Inferior parietal cortex (tissue), 1 donor: ENCODE measurements around the gene CASD1.

ENCODE experiments used
- DNase-seq: peaks from one replicate; pipeline ENCODE4 v3.0.0-alpha.2; 2016; ENCODE audit errors: extremely low spot score

The CASD1 gene

DNA sequence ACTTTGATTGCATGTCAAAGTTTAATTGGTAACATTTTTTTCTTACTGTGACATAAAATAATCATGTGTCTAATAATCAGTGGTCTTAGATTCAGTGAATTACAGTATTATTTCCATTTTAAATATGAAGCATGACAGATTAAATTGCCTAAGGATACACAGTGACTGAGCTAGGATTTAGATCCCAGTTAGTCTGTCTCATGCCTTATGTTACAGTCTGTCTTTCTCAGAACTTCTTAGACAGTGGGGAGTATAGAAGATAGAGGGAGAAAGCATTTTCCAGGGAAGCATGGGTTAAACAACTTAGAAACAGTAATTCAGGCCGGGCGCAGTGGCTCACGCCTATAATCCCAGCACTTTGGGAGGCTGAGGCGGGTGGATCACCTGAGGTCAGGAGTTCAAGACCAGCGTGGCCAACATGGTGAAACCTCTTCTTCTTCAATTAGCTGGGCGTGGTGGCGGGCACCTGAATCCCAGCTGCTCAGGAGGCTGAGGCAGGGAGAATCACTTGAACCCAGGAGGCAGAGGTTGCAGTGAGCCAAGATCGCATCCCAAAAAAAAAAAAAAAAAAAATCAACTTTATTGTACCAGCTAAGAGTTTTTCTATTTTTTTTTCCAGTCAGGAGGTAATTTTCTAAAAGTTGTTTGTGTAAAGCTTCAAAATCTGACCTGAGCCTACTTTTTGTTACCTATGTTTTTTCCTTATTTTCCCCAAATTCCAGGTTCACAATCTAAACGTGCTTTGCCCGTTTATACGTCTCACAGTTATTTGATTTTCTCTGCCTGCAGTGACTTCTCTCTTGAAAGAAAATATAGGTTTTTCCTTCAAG is 3.3 kb downstream of the CASD1 start:
- DNase-seq: no peak

DNA sequence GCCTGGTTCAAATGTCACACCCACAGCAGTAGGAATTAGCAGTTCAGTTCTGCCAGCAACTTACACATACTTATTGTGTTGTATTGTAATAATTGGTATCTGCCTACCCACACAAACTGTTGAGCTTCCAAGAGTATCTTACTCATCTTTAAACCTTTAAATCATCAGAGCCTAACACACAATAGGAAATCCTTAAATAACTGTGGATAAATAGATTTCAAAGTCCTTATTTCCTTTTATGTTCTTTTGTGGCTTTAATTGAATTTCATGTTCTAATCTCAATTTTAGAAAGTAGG is 3.9 kb downstream of the CASD1 start:
- DNase-seq: no peak

DNA sequence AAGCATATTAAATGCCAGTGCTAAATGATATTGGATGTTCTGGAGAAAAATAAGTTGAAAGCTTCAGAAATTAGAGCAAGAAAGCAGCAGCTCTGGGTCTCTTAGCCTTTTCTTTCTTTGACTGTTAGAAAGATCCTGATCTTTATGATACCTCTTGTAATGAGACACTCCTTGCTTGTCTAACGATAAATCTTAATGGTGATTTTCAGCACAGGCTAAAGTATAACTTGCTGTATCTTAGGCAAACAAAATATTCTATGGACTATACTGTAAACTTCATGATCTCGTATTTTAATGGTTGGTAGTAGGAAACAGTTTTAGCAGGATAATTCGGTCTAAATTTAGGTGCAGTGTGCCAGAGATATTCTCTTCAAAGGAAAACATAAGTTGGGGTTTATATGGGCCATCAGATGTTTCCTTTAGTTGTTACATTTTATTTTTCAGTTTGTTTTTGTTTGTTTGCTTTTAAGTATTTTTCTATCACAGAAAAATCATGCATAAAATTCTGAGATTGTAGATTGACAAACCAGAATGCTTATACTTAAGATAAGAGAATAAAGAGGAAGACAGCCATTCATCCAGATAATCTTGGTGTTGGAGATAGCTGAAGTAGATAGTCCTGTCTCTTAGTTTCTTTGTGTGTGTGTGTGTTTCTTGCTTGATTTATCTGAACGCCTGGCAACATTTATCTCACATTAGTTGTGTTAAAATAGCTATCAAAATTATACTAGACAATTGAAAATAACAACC is 4.7 kb downstream of the CASD1 start:
- peak; percentile 29 for DNase-seq

DNA sequence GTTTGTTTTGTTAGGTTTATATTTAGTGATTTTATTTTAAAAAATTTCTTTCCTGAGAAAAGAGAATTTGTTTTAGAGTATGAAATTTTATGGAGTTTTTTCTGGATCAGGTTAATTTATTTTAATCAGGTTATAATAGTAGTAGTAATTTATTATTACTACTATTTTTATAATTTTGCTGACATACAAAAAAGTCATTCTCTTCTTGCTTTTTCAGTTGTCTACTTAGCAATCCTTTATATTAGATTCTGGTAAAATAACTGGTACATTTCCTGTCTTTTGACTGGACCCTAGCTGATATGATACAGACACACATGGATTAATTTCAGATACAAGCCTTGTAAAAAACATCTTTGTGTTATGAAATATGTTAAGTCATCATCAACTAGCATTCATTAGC is 5.3 kb downstream of the CASD1 start:
- DNase-seq: no peak

DNA sequence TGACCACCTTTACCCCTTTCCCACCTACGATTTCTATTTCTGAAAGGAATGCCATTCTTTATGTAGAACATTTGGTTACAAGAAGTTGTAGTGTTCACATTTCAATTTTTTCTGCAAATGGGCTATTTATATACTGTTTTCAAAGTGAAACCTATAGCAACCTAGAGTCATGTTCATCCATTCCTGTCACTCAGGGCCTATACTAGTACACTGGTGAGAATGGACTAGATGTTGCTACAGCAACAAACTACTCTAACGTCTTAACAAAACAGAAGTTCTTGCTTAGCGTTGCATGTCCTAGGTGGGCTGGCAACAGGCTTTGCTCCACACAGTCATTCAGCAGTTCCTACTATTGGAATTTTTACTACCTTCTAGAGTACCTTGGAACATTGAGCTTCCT is 16.3 kb downstream of the CASD1 start:
- DNase-seq: no peak

DNA sequence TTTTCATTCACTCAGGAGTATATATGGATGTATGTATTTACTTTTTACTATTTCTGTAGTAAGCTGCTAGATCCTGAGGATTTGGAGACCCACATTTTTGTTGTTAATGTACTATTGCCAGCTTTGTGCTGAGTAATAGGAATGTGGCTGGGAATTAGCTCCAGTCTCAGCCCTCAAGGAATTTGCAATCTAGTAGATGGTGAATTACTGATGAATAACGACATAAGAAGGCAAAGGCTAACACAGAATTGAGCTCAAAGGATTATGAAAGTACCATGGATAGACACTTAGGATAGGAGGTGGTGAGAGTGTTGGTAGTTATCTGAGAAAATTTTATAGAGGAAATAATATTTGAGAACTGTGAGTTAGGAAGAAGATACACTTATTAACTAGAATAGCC is 19.9 kb downstream of the CASD1 start:
- DNase-seq: no peak

DNA sequence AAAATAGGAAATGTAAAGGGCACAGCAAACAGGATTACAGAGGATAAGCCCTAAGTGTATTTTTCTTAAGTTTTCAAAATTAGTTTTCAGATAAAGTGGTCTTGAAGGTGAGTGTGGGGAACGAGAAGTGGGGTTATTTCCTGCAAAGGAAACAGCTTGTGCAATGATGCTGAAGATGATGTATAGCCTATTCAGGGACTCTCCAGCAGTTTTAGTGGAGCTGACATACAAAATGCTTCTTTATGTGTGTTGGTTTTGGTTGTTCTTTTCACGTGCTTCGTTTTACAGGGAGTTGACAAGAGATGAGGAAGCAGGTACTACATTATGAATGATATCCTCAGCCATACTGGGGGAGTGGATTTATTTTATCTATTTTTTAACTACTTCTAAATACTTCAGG is 20.5 kb downstream of the CASD1 start:
- DNase-seq: no peak

DNA sequence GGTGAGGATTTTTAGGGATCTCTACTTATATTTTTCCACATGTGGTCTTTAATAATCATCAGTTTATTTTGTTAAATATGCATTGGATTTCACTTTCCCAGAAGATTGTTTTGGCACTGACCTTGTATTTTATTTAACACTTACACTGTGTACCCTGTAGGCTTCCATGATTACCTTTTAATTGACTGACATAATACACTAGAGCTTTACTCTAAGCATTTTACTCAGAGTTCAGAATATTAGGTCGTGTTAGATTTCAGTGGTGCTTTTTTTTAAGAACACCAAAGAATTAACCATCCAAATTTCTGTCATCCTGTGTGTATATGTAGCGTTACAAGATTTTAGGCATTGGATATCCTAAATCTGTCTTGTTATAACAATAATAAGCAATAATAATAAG is 23.1 kb downstream of the CASD1 start:
- DNase-seq: no peak

DNA sequence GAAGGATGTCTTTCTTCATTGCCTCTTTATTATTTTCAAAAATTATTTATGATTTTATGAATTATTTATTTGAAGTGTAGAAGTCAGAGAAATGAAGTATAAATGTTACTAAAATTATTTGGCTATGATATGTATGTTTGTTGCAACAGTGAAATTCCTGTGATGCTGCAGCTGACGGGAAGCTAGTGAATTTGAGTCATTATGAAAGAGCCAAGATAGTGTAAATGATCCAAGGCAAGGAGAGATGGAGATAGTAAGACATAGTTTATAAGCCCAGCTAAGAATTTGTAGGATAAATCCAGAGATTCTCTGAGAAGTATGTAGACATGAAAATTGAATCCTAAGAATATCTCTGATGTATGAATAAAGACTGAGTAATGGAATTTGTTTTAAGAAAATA is 30.8 kb downstream of the CASD1 start:
- DNase-seq: no peak

DNA sequence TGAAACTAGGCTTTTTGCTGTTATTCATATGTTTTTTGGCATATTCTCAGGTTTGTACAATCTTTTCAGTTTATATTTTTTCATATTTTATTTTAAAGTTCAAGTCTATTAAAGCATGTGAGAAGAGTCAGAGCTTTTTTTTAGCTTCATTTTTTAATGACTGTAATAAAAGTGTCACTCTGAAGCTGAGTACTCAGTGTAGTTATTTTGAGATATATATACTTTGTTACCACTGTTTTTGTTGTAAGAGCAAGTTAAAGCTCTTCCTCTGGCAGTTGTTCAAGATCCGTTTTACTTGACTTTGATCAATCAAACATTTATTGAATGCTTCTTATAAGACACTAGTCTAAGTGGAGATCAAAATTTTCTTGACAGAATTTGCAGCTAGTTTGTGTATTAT is 37.5 kb downstream of the CASD1 start:
- no peak for DNase-seq

DNA sequence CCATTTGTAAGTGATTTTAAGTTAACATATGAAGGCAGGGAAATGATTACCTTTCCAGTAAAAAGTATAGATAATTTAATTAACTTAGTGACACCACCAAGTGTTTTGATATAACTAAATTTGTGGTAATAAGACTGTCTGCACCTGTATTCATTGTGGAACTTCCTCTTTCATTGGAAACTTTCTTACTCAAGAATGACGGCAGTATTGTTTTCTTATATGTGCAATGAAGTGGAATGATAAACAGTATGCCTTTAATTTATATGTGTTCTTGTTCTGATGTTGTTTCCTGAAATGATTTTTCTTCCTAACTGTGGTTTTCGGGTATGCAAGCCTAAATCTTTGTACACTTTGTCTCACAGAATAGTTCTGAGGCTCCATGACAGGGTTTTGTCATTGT is 46.4 kb downstream of the CASD1 start:
- no peak for DNase-seq

DNA sequence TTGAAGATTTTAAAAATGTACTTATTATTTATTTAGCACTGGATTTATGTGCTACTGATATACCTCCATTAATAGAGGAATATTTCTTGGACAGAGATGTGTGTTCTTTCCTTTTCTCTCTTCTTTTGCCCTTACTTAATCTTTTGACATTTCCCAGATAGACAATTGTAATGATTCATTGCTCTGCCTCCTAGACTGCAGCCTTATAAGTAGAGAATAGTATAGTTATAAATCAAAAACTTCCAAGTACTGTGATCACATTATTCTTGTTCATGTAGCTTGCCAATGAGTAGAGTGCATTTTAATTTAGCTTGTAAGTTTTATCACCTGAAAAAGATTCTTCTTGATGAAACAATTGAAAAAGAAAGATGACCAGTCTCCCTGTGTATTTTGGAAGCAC is 47.6 kb downstream of the CASD1 start:
- DNase-seq: no peak

DNA sequence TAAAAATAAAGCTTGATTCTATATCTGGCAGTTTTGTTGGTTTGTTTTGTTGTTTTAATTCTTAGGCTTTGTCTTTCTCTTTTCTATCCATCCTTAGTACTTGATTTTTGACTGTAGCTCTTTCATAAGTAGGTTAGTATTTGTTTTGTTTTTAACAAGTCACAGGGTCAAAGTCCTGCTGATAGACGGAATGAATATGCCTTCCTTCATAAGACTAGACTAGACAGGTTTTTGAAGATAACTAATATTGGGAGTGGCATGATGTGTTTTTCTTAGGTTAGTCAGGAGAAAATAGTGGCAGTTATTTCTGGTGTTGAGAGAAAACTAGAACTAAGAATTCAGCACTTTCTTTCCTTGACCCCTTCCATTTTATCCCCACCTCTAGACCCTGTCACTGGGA is 50.4 kb downstream of the CASD1 start:
- DNase-seq: no peak

DNA sequence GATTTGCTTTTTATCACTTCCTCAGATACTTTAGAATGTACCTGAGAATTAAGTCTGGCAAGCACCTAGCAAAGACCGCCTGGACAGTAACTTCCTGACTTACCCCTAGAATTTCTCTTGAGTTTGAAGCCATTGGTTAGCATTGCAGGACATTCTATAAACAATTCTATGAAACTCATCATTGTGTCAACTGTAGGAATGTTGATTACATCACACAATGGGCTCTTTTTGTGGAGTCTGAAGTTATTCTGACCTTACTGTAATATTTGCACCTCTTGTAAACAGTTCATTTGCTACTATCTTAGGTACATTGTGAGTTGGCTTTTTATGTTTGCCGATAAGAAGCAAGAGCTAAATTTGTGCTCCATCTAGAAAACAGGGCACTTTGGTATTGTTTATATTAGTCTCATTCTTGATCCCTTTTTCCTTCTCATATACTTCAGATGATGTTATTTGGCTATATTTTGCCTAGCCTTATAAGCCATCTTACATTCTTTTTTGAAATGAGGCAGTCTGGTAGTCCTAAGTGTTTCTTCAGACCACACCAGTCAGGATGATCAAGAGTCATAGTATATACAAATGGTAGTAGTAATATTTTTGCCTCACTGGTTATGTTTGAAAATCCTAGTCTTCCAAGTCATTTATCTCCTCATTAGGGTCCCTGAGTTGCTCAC is 52.4 kb downstream of the CASD1 start:
- DNase-seq: no peak

DNA sequence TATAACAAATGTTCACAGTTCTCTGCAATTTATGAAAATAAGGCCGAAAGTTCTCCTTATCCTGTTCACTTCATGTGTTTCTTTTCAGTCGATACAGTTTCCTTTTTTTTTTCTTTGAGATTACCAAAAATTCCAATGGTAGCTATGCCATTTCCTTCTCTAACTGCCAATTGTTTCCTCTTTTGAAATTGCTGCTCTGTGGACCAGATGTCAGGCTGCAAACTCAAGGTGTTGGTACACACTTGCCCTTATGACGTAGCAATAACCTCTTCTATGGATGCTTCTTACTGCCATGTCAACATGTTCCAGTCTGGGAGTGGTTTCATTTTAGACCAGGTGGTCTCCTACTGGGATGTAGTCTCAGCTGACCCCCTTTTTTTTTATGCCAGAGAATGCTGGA is 52.9 kb downstream of the CASD1 start:
- no peak for DNase-seq

DNA sequence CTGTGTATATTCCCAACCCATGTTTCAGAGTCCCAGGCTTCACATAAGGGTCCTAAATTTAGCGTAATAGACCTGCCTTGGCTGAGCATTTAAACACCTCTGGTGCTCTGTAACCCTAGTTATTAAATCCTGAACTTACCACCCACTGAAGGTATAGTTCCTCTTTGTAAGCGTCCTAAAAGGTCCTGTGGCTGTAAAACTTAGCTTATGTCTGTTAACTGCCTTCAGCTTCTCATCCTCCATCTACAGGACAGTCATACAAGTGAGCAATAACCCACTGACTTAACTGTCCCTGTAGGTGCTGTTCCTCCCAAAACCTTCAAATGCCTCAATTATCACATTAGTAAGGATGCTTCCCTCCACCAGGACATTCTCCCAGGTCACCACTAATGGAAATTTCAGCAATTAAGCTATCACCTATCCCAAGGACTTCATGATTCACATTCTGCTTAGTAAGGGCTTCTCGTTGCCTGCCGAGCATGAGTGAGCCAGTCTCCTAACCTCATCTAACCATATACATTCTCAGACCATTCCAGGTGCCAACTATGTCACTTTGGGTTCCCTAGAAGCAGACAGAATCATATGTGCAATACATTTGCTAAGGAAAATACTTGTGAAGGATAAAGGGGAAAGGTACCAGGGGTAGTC is 55.8 kb downstream of the CASD1 start:
- DNase-seq: no peak

DNA sequence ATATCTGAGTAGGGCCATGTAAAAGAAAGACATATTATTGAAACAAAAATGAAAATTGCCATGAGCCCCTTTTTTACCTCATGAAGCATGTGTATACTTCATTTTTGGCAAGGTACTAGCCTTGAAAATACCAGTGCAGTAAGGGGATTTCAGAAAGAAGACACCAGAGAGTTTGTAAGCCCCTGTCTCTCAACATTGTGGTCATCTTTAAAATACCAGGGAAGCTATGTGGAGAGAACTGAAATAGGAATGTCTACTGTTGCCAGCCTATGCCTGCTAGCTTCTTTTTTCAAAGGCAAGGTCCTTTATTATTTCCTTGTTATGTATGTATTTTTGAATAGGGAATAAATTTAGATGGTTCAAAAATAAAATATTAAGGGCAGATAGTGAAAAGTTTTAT is 57.8 kb downstream of the CASD1 start:
- DNase-seq: no peak

DNA sequence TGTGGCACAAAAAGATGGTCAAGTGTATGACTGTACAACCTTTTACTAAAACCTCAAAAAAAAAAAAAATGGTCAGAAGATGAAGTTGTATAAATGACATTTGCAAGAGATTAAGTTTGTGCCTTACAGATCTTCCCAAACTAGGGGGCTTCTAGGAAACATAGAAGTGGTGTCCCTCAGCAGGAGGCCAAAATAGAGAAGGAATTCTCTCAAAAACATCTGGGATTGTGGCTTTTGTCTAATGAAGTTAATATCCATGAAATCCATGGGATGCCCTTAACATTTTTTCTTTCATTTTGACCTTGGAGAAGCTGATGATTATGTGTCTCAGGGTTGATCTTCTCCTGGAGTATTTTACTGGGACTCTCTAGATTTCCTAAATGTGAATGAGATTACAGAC is 62.2 kb downstream of the CASD1 start:
- DNase-seq: no peak

DNA sequence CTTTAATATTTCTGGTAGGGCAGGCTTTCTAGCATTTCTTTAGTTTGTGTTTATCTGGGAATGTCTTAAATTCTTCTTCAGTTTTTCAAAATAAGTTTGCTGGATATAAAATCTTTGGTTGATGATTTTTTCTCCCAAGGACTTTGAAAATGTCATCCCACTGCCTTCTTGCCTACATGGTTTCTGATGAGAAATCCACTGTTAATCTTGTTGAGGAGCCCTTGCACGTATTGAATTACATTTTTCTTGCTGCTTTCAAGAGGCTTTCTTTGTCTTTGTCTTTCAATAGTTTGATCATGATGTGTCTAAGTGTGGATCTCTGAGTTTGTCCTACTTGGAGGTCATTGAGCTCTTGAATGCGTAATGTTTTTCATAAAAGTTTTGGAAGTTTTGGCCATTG is 66.0 kb downstream of the CASD1 start:
- no peak for DNase-seq

DNA sequence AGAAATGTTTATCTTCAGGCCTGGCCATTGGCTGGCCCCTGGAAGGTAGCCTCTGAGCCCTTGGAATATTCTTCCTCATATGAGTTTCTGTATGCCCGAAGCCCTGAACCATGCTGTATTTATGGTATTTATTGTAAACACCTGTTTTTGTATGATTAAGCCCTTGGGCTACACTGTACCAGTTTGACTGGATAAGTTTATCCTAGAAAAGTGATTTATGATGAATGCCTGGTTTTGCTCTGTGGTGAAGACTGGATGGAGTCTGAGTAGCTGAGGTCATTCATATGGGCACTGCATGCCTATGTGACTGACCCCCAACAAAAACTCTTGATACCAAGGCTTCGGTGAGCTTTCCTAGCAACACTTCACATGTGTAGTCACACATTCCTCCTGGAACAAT is 66.7 kb downstream of the CASD1 start:
- no peak for DNase-seq

DNA sequence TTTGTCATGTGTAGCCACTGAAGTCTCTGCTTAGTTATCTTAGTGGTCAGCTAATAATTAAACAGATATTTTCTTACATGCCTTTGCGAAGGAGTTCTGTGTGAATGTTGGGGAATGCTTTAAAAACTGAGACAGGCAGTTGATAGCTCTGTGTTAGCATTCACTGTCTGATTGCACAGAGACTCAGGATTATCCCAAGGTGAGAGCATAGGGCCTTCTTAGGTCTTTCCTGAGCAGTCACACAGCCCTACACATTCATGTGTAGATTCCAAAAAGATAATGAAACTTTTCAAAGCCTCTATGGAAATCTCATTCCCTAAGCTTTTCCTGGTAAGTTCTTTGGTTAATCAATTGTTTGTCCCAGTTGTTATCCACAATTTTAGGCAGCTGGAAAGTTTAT is 67.7 kb downstream of the CASD1 start:
- DNase-seq: no peak

DNA sequence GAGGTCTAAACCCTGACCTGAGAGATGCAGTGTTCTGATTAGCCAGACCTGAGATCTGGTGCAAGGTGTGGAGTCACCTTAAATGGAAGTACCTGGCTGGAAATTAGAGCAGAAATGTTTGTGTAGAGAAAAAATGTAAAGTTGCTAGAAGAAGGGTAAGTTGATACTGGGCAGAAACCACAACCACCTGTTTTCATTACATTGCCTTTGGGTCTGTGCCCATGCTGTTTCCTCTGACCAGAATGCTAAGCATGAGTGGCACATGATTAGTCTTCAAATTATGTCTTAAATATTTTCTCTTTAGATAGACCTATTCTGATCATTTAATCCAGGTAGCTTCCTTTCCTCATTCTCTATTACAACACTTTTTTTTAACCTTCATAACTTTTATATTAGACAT is 69.0 kb downstream of the CASD1 start:
- no peak for DNase-seq

DNA sequence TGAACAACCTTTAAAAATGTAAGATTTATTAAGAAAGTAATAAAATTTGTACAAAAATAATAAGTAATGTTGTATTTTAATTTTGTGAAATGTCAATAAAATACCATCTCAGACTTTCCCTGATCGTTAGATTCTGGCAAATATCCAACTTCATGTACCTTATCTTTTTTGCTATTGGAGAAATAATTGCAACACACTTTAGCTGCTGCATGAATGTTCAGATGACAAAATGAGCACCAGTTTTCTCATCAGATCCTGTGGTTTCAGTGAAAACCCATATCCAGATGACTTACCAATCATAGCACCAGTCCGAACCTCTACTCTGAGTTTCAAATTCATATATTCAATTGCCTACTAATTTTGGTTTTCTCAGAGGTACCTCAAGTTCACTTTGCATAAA is 69.9 kb downstream of the CASD1 start:
- DNase-seq: no peak
